ENCODE results near the gene ATP8B4. TPM values are rescaled to one million over a fixed set of nuclear protein-coding genes. Genes with fewer than 3 reads are reported as not detected.
A peak's percentile ranks its signal among the peaks of the same experiment; 100 is the strongest.

ATP8B4 gene
- total RNA-seq, 4 donors from 2014 or later: 34.9 to 124 (median 78.8) TPM

- intact Hi-C loops (cut with DNase I; ENCODE audit: low total_unique reads): no loop called here
- H3K4me1 ChIP-seq: no peaks in the 10 kb centered on the region
- H3K4me3 ChIP-seq: no peak overlapping the region
- no peaks in the 10 kb centered on the region for H3K36me3 ChIP-seq
- H3K27me3 ChIP-seq: no peaks in the 10 kb centered on the region
- no peak overlapping the region for H3K27ac ChIP-seq
- no peaks in the 10 kb centered on the region for H3K9me3 ChIP-seq
- TF ChIP-seq POLR2A (IDR thresholded peaks at IDR 0.05) (no peak), CTCF (IDR thresholded peaks at IDR 0.05) (no peak)
- no peak for DNase-seq
Measured at GRCh38 chr15:50063226-50063625, 55.8 kb downstream of the ATP8B4 start.

- H3K27me3 ChIP-seq: no peaks in the 10 kb centered on the region
- TF ChIP-seq CTCF (IDR thresholded peaks at IDR 0.05): no peak
- TF ChIP-seq POLR2A (IDR thresholded peaks at IDR 0.05): no peak
- no peaks in the 10 kb centered on the region for H3K9me3 ChIP-seq
- intact Hi-C loops (cut with DNase I; ENCODE audit: low total_unique reads): no loop called here
- no peak overlapping the region for H3K4me3 ChIP-seq
- H3K36me3 ChIP-seq: no peaks in the 10 kb centered on the region
- H3K27ac ChIP-seq: no peak overlapping the region
- no peaks in the 10 kb centered on the region for H3K4me1 ChIP-seq
- no peak for DNase-seq
Measured at GRCh38 chr15:50061503-50061902, 57.5 kb downstream of the ATP8B4 start.

- Histone ChIP-seq H3K9me3 (no peaks in the 10 kb centered on the region), H3K36me3 (no peaks in the 10 kb centered on the region), H3K27ac (peak overlapping the region in 1 of 2 donors; percentile 17), H3K4me1 (no peaks in the 10 kb centered on the region), H3K27me3 (no peaks in the 10 kb centered on the region), H3K4me3 (no peak overlapping the region)
- DNase-seq: no peak
- intact Hi-C loops (cut with DNase I; ENCODE audit: low total_unique reads): no loop called here
- TF ChIP-seq POLR2A (IDR thresholded peaks at IDR 0.05) (no peak), CTCF (IDR thresholded peaks at IDR 0.05) (no peak)
Measured at GRCh38 chr15:50059883-50060282, 59.1 kb downstream of the ATP8B4 start.

- Histone ChIP-seq H3K27ac (peak overlapping the region in 1 of 2 donors; percentile 17), H3K4me1 (no peaks in the 10 kb centered on the region), H3K36me3 (no peaks in the 10 kb centered on the region), H3K4me3 (no peak overlapping the region), H3K27me3 (no peaks in the 10 kb centered on the region), H3K9me3 (no peaks in the 10 kb centered on the region)
- no peak for TF ChIP-seq POLR2A (IDR thresholded peaks at IDR 0.05)
- TF ChIP-seq CTCF (IDR thresholded peaks at IDR 0.05): no peak
- intact Hi-C loops (cut with DNase I; ENCODE audit: low total_unique reads): no loop called here
- no peak for DNase-seq
Measured at GRCh38 chr15:50059203-50059772, 59.7 kb downstream of the ATP8B4 start.

- intact Hi-C loops (cut with DNase I; ENCODE audit: low total_unique reads): no loop called here
- H3K4me1 ChIP-seq: no peaks in the 10 kb centered on the region
Measured at GRCh38 chr15:50057905-50058639, 61.0 kb downstream of the ATP8B4 start.

More at GRCh38 chr15:50057905-50058639, 61.0 kb downstream of the ATP8B4 start:
- no peaks in the 10 kb centered on the region for H3K27me3 ChIP-seq
- H3K27ac ChIP-seq: peak overlapping the region; percentile 70 to 81
- no peaks in the 10 kb centered on the region for H3K36me3 ChIP-seq
- no peak overlapping the region for H3K4me3 ChIP-seq
- DNase-seq: no peak
- TF ChIP-seq CTCF (IDR thresholded peaks at IDR 0.05): no peak
- no peaks in the 10 kb centered on the region for H3K9me3 ChIP-seq

All from uterus (tissue), 4 donors.